HEK293T (cell line): ENCODE measurements around the gene NOX3.

Experiments used
- CTCF ChIA-PET: fragments of 350-600 bp; formaldehyde crosslinking; extraction: SDS; loops from one replicate; lab custom pipeline; 2021; ENCODE audit warnings: antibody characterized with exemption, inconsistent platforms; lab: Yijun Ruan, JAX
- POLR2A ChIA-PET: fragments of 350-600 bp; formaldehyde crosslinking; extraction: SDS; loops from one replicate; lab custom pipeline; 2020; ENCODE audit warnings: antibody characterized with exemption, inconsistent platforms; lab: Yijun Ruan, JAX
- DNase-seq: peaks from one replicate; pipeline ENCODE4 v3.0.0; 2012; ENCODE audit warnings: mixed read lengths; ENCODE audit errors: extremely low spot score
- ARNT ChIP-seq: fragments of 450-650 bp; IDR thresholded peaks from 2 replicates; pipeline ENCODE4 v1.6.1; 2017; ENCODE audit warnings: mild to moderate bottlenecking
- BHLHE40 ChIP-seq: fragments of 450-650 bp; IDR thresholded peaks from 2 replicates; pipeline ENCODE4 v1.6.1; 2016; ENCODE audit warnings: mild to moderate bottlenecking, moderate library complexity, borderline replicate concordance
- CTBP1 ChIP-seq: fragments of 450-650 bp; IDR thresholded peaks from 2 replicates; pipeline ENCODE4 v1.6.1; 2016; ENCODE audit warnings: borderline replicate concordance
- ELF4 ChIP-seq: fragments of 450-650 bp; IDR thresholded peaks from 2 replicates; pipeline ENCODE4 v1.6.1; 2017; ENCODE audit warnings: antibody characterized with exemption
- FOXA1 ChIP-seq: fragments of 450-650 bp; IDR thresholded peaks from 2 replicates; pipeline ENCODE4 v1.6.1; 2016; ENCODE audit warnings: mild to moderate bottlenecking
- FOXK2 ChIP-seq: fragments of 450-650 bp; IDR thresholded peaks from 2 replicates; pipeline ENCODE4 v1.6.1; 2016; ENCODE audit warnings: mild to moderate bottlenecking
- FOXM1 ChIP-seq: fragments of 450-650 bp; IDR thresholded peaks from 2 replicates; pipeline ENCODE4 v1.6.1; 2017; ENCODE audit warnings: mild to moderate bottlenecking, borderline replicate concordance
- HDGF ChIP-seq: fragments of 450-650 bp; IDR thresholded peaks from 2 replicates; pipeline ENCODE4 v1.6.1; 2017; ENCODE audit warnings: antibody characterized with exemption, borderline replicate concordance
- L3MBTL2 ChIP-seq: fragments of 450-650 bp; conservative IDR thresholded peaks from 2 replicates; pipeline ENCODE4 v1.6.1; 2016; ENCODE audit warnings: mild to moderate bottlenecking
- LEF1 ChIP-seq: fragments of 450-650 bp; IDR thresholded peaks from 2 replicates; pipeline ENCODE4 v1.6.1; 2017; ENCODE audit warnings: mild to moderate bottlenecking, borderline replicate concordance
- NFRKB ChIP-seq: fragments of 450-650 bp; IDR thresholded peaks from 2 replicates; pipeline ENCODE4 v1.6.1; 2016; ENCODE audit warnings: mild to moderate bottlenecking, moderate library complexity
- PKNOX1 ChIP-seq: fragments of 450-650 bp; IDR thresholded peaks from 2 replicates; pipeline ENCODE4 v1.6.1; 2016
- SP1 ChIP-seq: fragments of 450-650 bp; IDR thresholded peaks from 2 replicates; pipeline ENCODE4 v1.6.1; 2017
- SUZ12 ChIP-seq: fragments of 450-650 bp; IDR thresholded peaks from 2 replicates; pipeline ENCODE4 v1.6.1; 2016; ENCODE audit warnings: mild to moderate bottlenecking
- TARDBP ChIP-seq: fragments of 450-650 bp; IDR thresholded peaks from 2 replicates; pipeline ENCODE4 v1.6.1; 2016
- ZNF384 ChIP-seq: fragments of 450-650 bp; IDR thresholded peaks from 2 replicates; pipeline ENCODE4 v1.6.1; 2016

Gene NOX3

GRCh38 chr6:155415953-155416352 is 39.7 kb downstream of the NOX3 start:
- DNase-seq, result no peak
- TF ChIP-seq CTBP1, result no peak
- TF ChIP-seq HDGF, result no peak
- TF ChIP-seq ELF4, result no peak
- TF ChIP-seq SP1, result no peak
- TF ChIP-seq SUZ12, result no peak
- TF ChIP-seq L3MBTL2, result no peak
- no peak for TF ChIP-seq PKNOX1
- no peak for TF ChIP-seq TARDBP
- no peak for TF ChIP-seq NFRKB
- no peak for TF ChIP-seq LEF1
- TF ChIP-seq FOXA1, result no peak
- no peak for TF ChIP-seq BHLHE40
- TF ChIP-seq ARNT, result no peak
- TF ChIP-seq FOXK2, result no peak
- ChIA-PET CTCF (interaction anchor here (1.0 kb wide), 1 partner anchor 23 kb away, joined by 3 read pairs; no protein-coding TSS in a partner anchor), POLR2A (no interaction called here)

DNA sequence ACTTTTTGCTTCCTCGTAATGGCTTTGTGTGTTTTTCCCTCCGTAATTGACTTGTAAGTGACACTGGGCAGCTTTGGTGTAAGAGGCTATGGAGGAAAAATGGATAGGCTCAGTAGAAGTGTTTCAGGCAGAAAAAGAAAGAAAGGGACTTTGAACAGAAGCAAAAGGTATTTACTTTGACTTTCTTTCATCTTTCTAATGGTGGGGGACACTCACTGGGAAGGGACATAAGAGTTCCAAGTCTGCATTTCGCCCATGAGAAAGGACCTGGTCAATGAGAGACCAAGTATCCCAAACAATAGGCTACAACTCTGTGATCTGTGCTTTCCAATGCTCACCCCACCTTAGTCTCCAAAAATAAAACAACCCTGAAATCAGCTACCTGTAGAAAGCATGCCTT is 41.6 kb downstream of the NOX3 start:
- ChIA-PET POLR2A (no interaction called here), CTCF (no interaction called here)
- TF ChIP-seq FOXK2, result no peak
- no peak for TF ChIP-seq CTBP1
- TF ChIP-seq LEF1, result no peak
- TF ChIP-seq SP1, result no peak
- no peak for TF ChIP-seq L3MBTL2
- TF ChIP-seq ZNF384, result no peak
- TF ChIP-seq BHLHE40, result no peak
- no peak for TF ChIP-seq HDGF
- DNase-seq, result no peak

- no peak for TF ChIP-seq CTBP1
- POLR2A ChIA-PET, result no interaction called here
- CTCF ChIA-PET, result no interaction called here
- no peak for DNase-seq
Observed at GRCh38 chr6:155412335-155412734, 43.3 kb downstream of the NOX3 start.

GRCh38 chr6:155411154-155412052 is 44.2 kb downstream of the NOX3 start:
- CTCF ChIA-PET, result interaction anchor here (1.1 kb wide), 1 partner anchor 11 kb away, joined by 3 read pairs; no protein-coding TSS in a partner anchor
- POLR2A ChIA-PET, result no interaction called here
- TF ChIP-seq PKNOX1, result no peak
- TF ChIP-seq ZNF384, result no peak
- no peak for TF ChIP-seq LEF1
- TF ChIP-seq FOXA1, result no peak
- TF ChIP-seq ARNT, result no peak
- no peak for TF ChIP-seq TARDBP
- TF ChIP-seq CTBP1, result no peak
- TF ChIP-seq SP1, result no peak
- TF ChIP-seq FOXM1, result no peak
- no peak for DNase-seq

DNA sequence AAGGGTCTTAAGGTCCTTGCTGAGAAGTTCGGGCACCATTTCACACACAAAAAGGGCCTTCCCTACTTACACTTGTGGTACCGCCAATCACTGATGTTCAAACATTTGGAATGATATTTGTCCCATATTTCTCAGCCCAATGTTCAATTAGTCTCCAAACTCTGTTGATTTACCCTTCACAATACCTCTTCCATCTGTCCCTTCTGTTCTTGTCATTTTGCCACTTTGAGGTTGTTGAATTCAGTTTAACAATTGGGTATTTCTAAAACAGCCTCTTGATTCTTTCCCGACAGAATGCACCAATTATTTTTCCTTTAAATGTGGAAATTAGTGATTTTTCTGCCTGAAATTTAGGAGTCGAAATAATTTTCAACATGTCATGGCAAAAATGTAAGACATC is 46.2 kb downstream of the NOX3 start:
- DNase-seq, result no peak
- CTCF ChIA-PET, result interaction anchor here (0.7 kb wide), 1 partner anchor 962 kb away, joined by 4 read pairs; no protein-coding TSS in a partner anchor
- no peak for TF ChIP-seq ZNF384
- no peak for TF ChIP-seq ELF4
- TF ChIP-seq LEF1, result no peak
- TF ChIP-seq FOXK2, result no peak
- TF ChIP-seq PKNOX1, result no peak
- TF ChIP-seq FOXM1, result no peak
- TF ChIP-seq SP1, result no peak
- TF ChIP-seq HDGF, result no peak
- no peak for TF ChIP-seq L3MBTL2

GRCh38 chr6:155408981-155409380 is 46.7 kb downstream of the NOX3 start:
- DNase-seq, result no peak
- CTCF ChIA-PET, result no interaction called here
- TF ChIP-seq CTBP1, result no peak
- TF ChIP-seq ARNT, result no peak
- TF ChIP-seq SUZ12, result no peak
- no peak for TF ChIP-seq FOXA1
- no peak for TF ChIP-seq LEF1
- no peak for TF ChIP-seq FOXM1
- no peak for TF ChIP-seq PKNOX1
- TF ChIP-seq TARDBP, result no peak
- no peak for TF ChIP-seq L3MBTL2
- TF ChIP-seq BHLHE40, result no peak
- no peak for TF ChIP-seq ELF4
- no peak for TF ChIP-seq FOXK2
- no peak for TF ChIP-seq HDGF
- no peak for TF ChIP-seq ZNF384
- no peak for TF ChIP-seq NFRKB
- POLR2A ChIA-PET, result no interaction called here

More for the DNA sequence above, 46.2 kb downstream of the NOX3 start:
- POLR2A ChIA-PET, result no interaction called here
